ENCODE results near the gene WBP1. TPM values are rescaled to one million over a fixed set of nuclear protein-coding genes. Genes with fewer than 3 reads are reported as not detected.

The WBP1 gene
- total and polyA plus RNA-seq, 10 donors = 39.5 to 84.2 (median 63.6) TPM

- H3K27me3 ChIP-seq (replicated peaks in 1 of 7) = peaks cover 0 to 21% (median 0%) of the 10 kb centered on the region in 7 donors
- peak overlapping the region; percentile 34 to 70 (median 49) for H3K4me3 ChIP-seq
- DNase-seq = peak; percentile 92
- peak in 9 of 11 experiments; percentile 5 to 58 (median 45) for TF ChIP-seq CTCF (IDR thresholded peaks at IDR 0.05 in 8 of 11, conservative IDR thresholded peaks at IDR 0.05 in 3 of 11)
- TF ChIP-seq POLR2AphosphoS5 (IDR thresholded peaks at IDR 0.05) = peak in 2 of 3 donors; percentile 77 to 78
- no peak for TF ChIP-seq POLR2A (IDR thresholded peaks at IDR 0.05)
- no peaks in the 10 kb centered on the region for H3K36me3 ChIP-seq
- 6 to 15% (median 9%) methylated on average over 51 to 66 of the region's 66 CpGs for WGBS, 5 donors
- H3K27ac ChIP-seq = peak overlapping the region in 7 of 8 donors; percentile 41 to 78 (median 69)
- intact Hi-C loops (cut with DNase I; ENCODE audit: low total_unique reads) = no loop called here
- peaks cover 3 to 59% (median 42%) of the 10 kb centered on the region in 6 donors for H3K4me1 ChIP-seq
- H3K9me3 ChIP-seq = no peaks in the 10 kb centered on the region
Observed at GRCh38 chr2:74414881-74415761, 43.1 kb upstream of the WBP1 start.

GRCh38 chr2:74415762-74416395 lies 42.4 kb upstream of the WBP1 start:
- H3K4me3 ChIP-seq = peak overlapping the region; percentile 34 to 70 (median 49)

GRCh38 chr2:74416778-74417177 lies 41.5 kb upstream of the WBP1 start:
- no peak for DNase-seq
- Histone ChIP-seq H3K9me3 (no peaks in the 10 kb centered on the region), H3K4me1 (peaks cover 10 to 74% (median 55%) of the 10 kb centered on the region in 6 donors), H3K27ac (no peak overlapping the region), H3K36me3 (no peaks in the 10 kb centered on the region), H3K4me3 (no peak overlapping the region), H3K27me3 (replicated peaks in 1 of 7) (peaks cover 0 to 21% (median 0%) of the 10 kb centered on the region in 7 donors)
- intact Hi-C loops (cut with DNase I; ENCODE audit: low total_unique reads) = no loop called here
- TF ChIP-seq POLR2AphosphoS5 (IDR thresholded peaks at IDR 0.05) (no peak), POLR2A (IDR thresholded peaks at IDR 0.05) (no peak), CTCF (IDR thresholded peaks at IDR 0.05 in 8 of 11, conservative IDR thresholded peaks at IDR 0.05 in 3 of 11) (no peak)
- 49 to 70% (median 60%) methylated on average over 3 of the region's 3 CpGs for WGBS, 5 donors

More at GRCh38 chr2:74415762-74416395, 42.4 kb upstream of the WBP1 start:
- Histone ChIP-seq H3K27ac (peak overlapping the region in 6 of 8 donors; percentile 41 to 78 (median 71)), H3K36me3 (no peaks in the 10 kb centered on the region), H3K27me3 (replicated peaks in 1 of 7) (peaks cover 0 to 21% (median 0%) of the 10 kb centered on the region in 7 donors), H3K9me3 (no peaks in the 10 kb centered on the region), H3K4me1 (peaks cover 8 to 66% (median 49%) of the 10 kb centered on the region in 6 donors)
- no peak for TF ChIP-seq POLR2A (IDR thresholded peaks at IDR 0.05)
- TF ChIP-seq CTCF (IDR thresholded peaks at IDR 0.05 in 8 of 11, conservative IDR thresholded peaks at IDR 0.05 in 3 of 11) = no peak
- TF ChIP-seq POLR2AphosphoS5 (IDR thresholded peaks at IDR 0.05) = no peak
- 47 to 64% (median 52%) methylated on average over 34 to 35 of the region's 35 CpGs for WGBS, 5 donors
- intact Hi-C loops (cut with DNase I; ENCODE audit: low total_unique reads) = no loop called here
- no peak for DNase-seq

GRCh38 chr2:74417197-74417596 lies 41.0 kb upstream of the WBP1 start:
- H3K4me3 ChIP-seq = no peak overlapping the region
- H3K27ac ChIP-seq = no peak overlapping the region
- 59 to 88% (median 86%) methylated on average over 3 of the region's 3 CpGs for WGBS, 5 donors
- H3K36me3 ChIP-seq = no peaks in the 10 kb centered on the region
- intact Hi-C loops (cut with DNase I; ENCODE audit: low total_unique reads) = no loop called here
- TF ChIP-seq POLR2A (IDR thresholded peaks at IDR 0.05) = no peak
- TF ChIP-seq CTCF (IDR thresholded peaks at IDR 0.05 in 8 of 11, conservative IDR thresholded peaks at IDR 0.05 in 3 of 11) = no peak
- TF ChIP-seq POLR2AphosphoS5 (IDR thresholded peaks at IDR 0.05) = no peak
- DNase-seq = no peak
- peaks cover 12 to 78% (median 59%) of the 10 kb centered on the region in 6 donors for H3K4me1 ChIP-seq
- no peaks in the 10 kb centered on the region for H3K9me3 ChIP-seq
- peaks cover 0 to 21% (median 0%) of the 10 kb centered on the region in 7 donors for H3K27me3 ChIP-seq (replicated peaks in 1 of 7)
